ENCODE results near the gene DCTN4. TPM values are rescaled to one million over a fixed set of nuclear protein-coding genes. Genes with fewer than 3 reads are reported as not detected.
A peak's percentile ranks its signal among the peaks of the same experiment; 100 is the strongest.

The DCTN4 gene
- total RNA-seq, 2 experiments from 2014 or later = 31.7 to 49.0 TPM

- DNase-seq (peak; percentile 95), ATAC-seq (peak; percentile 95)
- no peaks in the 10 kb centered on the region for H3K9me3 Mint-ChIP-seq (ENCODE audit: low read depth)
- no peaks in the 10 kb centered on the region for H3K27me3 Mint-ChIP-seq
- H3K27ac Mint-ChIP-seq = no peak within 1 kb of the TSS
- H3K36me3 Mint-ChIP-seq (ENCODE audit: low read depth) = peaks cover 19% of the 10 kb centered on the region
- POLR2A ChIA-PET = interaction anchor here (0.6 to 2.7 kb wide), 12 partner anchors 10 to 251 kb away, joined by 3 to 20 read pairs (median 6); partner anchors contain the start of genes IRGM and RPS14
- no peak within 1 kb of the TSS for H3K4me3 Mint-ChIP-seq
- peaks cover 15% of the 10 kb centered on the region for H3K4me1 Mint-ChIP-seq
- CTCF ChIA-PET = interaction anchor here (0.5 to 4.3 kb wide), 34 partner anchors 8 to 304 kb away, joined by 3 to 26 read pairs (median 4); partner anchors contain the start of genes DCTN4, IRGM and SMIM3
- intact Hi-C loops (cut with DNase I, micrococcal nuclease) = loop anchor here (1.0 to 5.0 kb wide), 14 partner anchors 58 to 700 kb away; partner anchors contain the start of genes RPS14 (in 2 of the 2), CD74 (in 1 of the 2), HMGXB3 (in 1 of the 2) and SMIM3 (in 1 of the 2)
Measured at GRCh38 chr5:150700594-150701377, 58.0 kb downstream of the DCTN4 start, which contains the start of gene RBM22. RBM22 (minus strand) TSS chr5:150701062; CDS start chr5:150700985, 77 bp downstream.

GRCh38 chr5:150700246-150700593 lies 58.6 kb downstream of the DCTN4 start:
- ChIA-PET CTCF (interaction anchor here (0.6 to 4.3 kb wide), 24 partner anchors 9 to 147 kb away, joined by 3 to 26 read pairs (median 4); partner anchors contain the start of genes DCTN4, IRGM, MYOZ3 and SMIM3), POLR2A (interaction anchor here (0.6 to 2.7 kb wide), 6 partner anchors 9 to 251 kb away, joined by 3 to 20 read pairs (median 4); partner anchors contain the start of genes IRGM and RPS14)
- Mint-ChIP-seq H3K27ac (no peak overlapping the region), H3K4me1 (peaks cover 15% of the 10 kb centered on the region), H3K9me3 (ENCODE audit: low read depth) (no peaks in the 10 kb centered on the region), H3K27me3 (no peaks in the 10 kb centered on the region), H3K4me3 (no peak overlapping the region), H3K36me3 (ENCODE audit: low read depth) (peaks cover 23% of the 10 kb centered on the region)
- DNase-seq (no peak), ATAC-seq (peak; percentile 10)
- intact Hi-C loops (cut with DNase I, micrococcal nuclease) = loop anchor here (1.0 to 5.0 kb wide), 9 partner anchors 79 to 512 kb away; partner anchors contain the start of genes CD74 (in 1 of the 2), RPS14 (in 1 of the 2), SMIM3 (in 1 of the 2) and TNIP1 (in 1 of the 2)

- Mint-ChIP-seq H3K36me3 (ENCODE audit: low read depth) (peaks cover 58% of the 10 kb centered on the region), H3K4me1 (peaks cover 13% of the 10 kb centered on the region), H3K4me3 (no peak overlapping the region), H3K27me3 (no peaks in the 10 kb centered on the region), H3K27ac (no peak overlapping the region), H3K9me3 (ENCODE audit: low read depth) (no peaks in the 10 kb centered on the region)
- intact Hi-C loops (cut with DNase I, micrococcal nuclease) = no loop called here
- CTCF ChIA-PET = interaction anchor here (0.6 to 1.7 kb wide), 2 partner anchors 9 to 85 kb away, joined by 3 read pairs; no protein-coding TSS in a partner anchor
- no peak for ATAC-seq
- no peak for DNase-seq
- POLR2A ChIA-PET = no interaction called here
Measured at GRCh38 chr5:150694612-150695011, 64.2 kb downstream of the DCTN4 start.

GRCh38 chr5:150692276-150692675 lies 66.5 kb downstream of the DCTN4 start:
- POLR2A ChIA-PET = interaction anchor here (0.6 to 2.8 kb wide), 4 partner anchors 9 to 91 kb away, joined by 3 to 15 read pairs (median 4); partner anchors contain the start of gene RBM22
- peaks cover 56% of the 10 kb centered on the region for H3K36me3 Mint-ChIP-seq (ENCODE audit: low read depth)
- DNase-seq = no peak

GRCh38 chr5:150690760-150691159 lies 68.1 kb downstream of the DCTN4 start:
- ChIA-PET POLR2A (interaction anchor here (0.6 to 2.8 kb wide), 4 partner anchors 10 to 157 kb away, joined by 4 to 15 read pairs (median 8); partner anchors contain the start of gene RBM22), CTCF (interaction anchor here (0.7 to 1.3 kb wide), 4 partner anchors 45 to 829 kb away, joined by 3 read pairs; no protein-coding TSS in a partner anchor)
- DNase-seq = no peak
- no peaks in the 10 kb centered on the region for H3K4me1 Mint-ChIP-seq
- H3K36me3 Mint-ChIP-seq (ENCODE audit: low read depth) = peaks cover 49% of the 10 kb centered on the region
- H3K27ac Mint-ChIP-seq = no peak overlapping the region
- H3K9me3 Mint-ChIP-seq (ENCODE audit: low read depth) = no peaks in the 10 kb centered on the region
- no peak for ATAC-seq
- intact Hi-C loops (cut with DNase I, micrococcal nuclease) = no loop called here
- no peak overlapping the region for H3K4me3 Mint-ChIP-seq
- no peaks in the 10 kb centered on the region for H3K27me3 Mint-ChIP-seq

More at GRCh38 chr5:150692276-150692675, 66.5 kb downstream of the DCTN4 start:
- Mint-ChIP-seq H3K27me3 (no peaks in the 10 kb centered on the region), H3K9me3 (ENCODE audit: low read depth) (no peaks in the 10 kb centered on the region), H3K4me1 (no peaks in the 10 kb centered on the region), H3K4me3 (no peak overlapping the region), H3K27ac (no peak overlapping the region)
- no peak for ATAC-seq
- CTCF ChIA-PET = interaction anchor here (0.7 kb wide), 1 partner anchor 414 kb away, joined by 5 read pairs; no protein-coding TSS in a partner anchor
- intact Hi-C loops (cut with DNase I, micrococcal nuclease) = no loop called here

- no peaks in the 10 kb centered on the region for H3K9me3 Mint-ChIP-seq (ENCODE audit: low read depth)
- H3K27me3 Mint-ChIP-seq = no peaks in the 10 kb centered on the region
- H3K36me3 Mint-ChIP-seq (ENCODE audit: low read depth) = peaks cover 38% of the 10 kb centered on the region
- intact Hi-C loops (cut with DNase I, micrococcal nuclease) = no loop called here
- no peak overlapping the region for H3K27ac Mint-ChIP-seq
- no peak for ATAC-seq
- H3K4me1 Mint-ChIP-seq = no peaks in the 10 kb centered on the region
- ChIA-PET CTCF (interaction anchor here (0.9 to 1.4 kb wide), 2 partner anchors 12 to 18 kb away, joined by 5 to 8 read pairs; partner anchors contain the start of gene RBM22), POLR2A (no interaction called here)
- no peak overlapping the region for H3K4me3 Mint-ChIP-seq
- DNase-seq = no peak
Measured at GRCh38 chr5:150689120-150689519, 69.7 kb downstream of the DCTN4 start.

- DNase-seq (no peak), ATAC-seq (no peak)
- ChIA-PET POLR2A (no interaction called here), CTCF (no interaction called here)
- no peaks in the 10 kb centered on the region for H3K9me3 Mint-ChIP-seq (ENCODE audit: low read depth)
- peaks cover 6% of the 10 kb centered on the region for H3K36me3 Mint-ChIP-seq (ENCODE audit: low read depth)
- H3K27me3 Mint-ChIP-seq = no peaks in the 10 kb centered on the region
- H3K4me3 Mint-ChIP-seq = no peak overlapping the region
- H3K4me1 Mint-ChIP-seq = no peaks in the 10 kb centered on the region
- intact Hi-C loops (cut with DNase I, micrococcal nuclease) = no loop called here
- no peak overlapping the region for H3K27ac Mint-ChIP-seq
Measured at GRCh38 chr5:150676578-150676977, 82.2 kb downstream of the DCTN4 start.

GRCh38 chr5:150675069-150675468 lies 83.7 kb downstream of the DCTN4 start:
- Mint-ChIP-seq H3K36me3 (ENCODE audit: low read depth) (peaks cover 2% of the 10 kb centered on the region), H3K27me3 (peaks cover 10% of the 10 kb centered on the region), H3K4me1 (no peaks in the 10 kb centered on the region), H3K27ac (no peak overlapping the region), H3K4me3 (no peak overlapping the region), H3K9me3 (ENCODE audit: low read depth) (no peaks in the 10 kb centered on the region)
- ChIA-PET CTCF (interaction anchor here (0.8 to 1.7 kb wide), 3 partner anchors 18 to 171 kb away, joined by 3 to 4 read pairs (median 4); partner anchors contain the start of gene IRGM), POLR2A (no interaction called here)
- ATAC-seq (no peak), DNase-seq (no peak)
- intact Hi-C loops (cut with DNase I, micrococcal nuclease) = no loop called here

GRCh38 chr5:150674341-150674821 lies 84.4 kb downstream of the DCTN4 start:
- Mint-ChIP-seq H3K4me3 (no peak overlapping the region), H3K4me1 (no peaks in the 10 kb centered on the region), H3K27ac (no peak overlapping the region), H3K27me3 (peaks cover 13% of the 10 kb centered on the region), H3K36me3 (ENCODE audit: low read depth) (no peaks in the 10 kb centered on the region), H3K9me3 (ENCODE audit: low read depth) (no peaks in the 10 kb centered on the region)
- DNase-seq (no peak), ATAC-seq (no peak)
- intact Hi-C loops (cut with DNase I, micrococcal nuclease) = loop anchor here in 1 of 2 experiments (5.0 kb wide), 1 partner anchor 112 kb away; no protein-coding TSS in a partner anchor
- ChIA-PET CTCF (interaction anchor here (0.6 to 1.7 kb wide), 2 partner anchors 17 to 142 kb away, joined by 4 read pairs; no protein-coding TSS in a partner anchor), POLR2A (no interaction called here)

GRCh38 chr5:150672884-150673275 lies 85.9 kb downstream of the DCTN4 start:
- CTCF ChIA-PET = interaction anchor here (1.8 kb wide), 1 partner anchor 28 kb away, joined by 5 read pairs; the partner anchor contains the start of gene RBM22
- no peak overlapping the region for H3K27ac Mint-ChIP-seq
- DNase-seq (no peak), ATAC-seq (no peak)
- no peaks in the 10 kb centered on the region for H3K36me3 Mint-ChIP-seq (ENCODE audit: low read depth)
- H3K27me3 Mint-ChIP-seq = peaks cover 13% of the 10 kb centered on the region
- POLR2A ChIA-PET = interaction anchor here (1.3 kb wide), 1 partner anchor 15 kb away, joined by 4 read pairs; no protein-coding TSS in a partner anchor
- H3K4me1 Mint-ChIP-seq = no peaks in the 10 kb centered on the region
- intact Hi-C loops (cut with DNase I, micrococcal nuclease) = loop anchor here (1.0 to 5.0 kb wide), 2 partner anchors 111 to 112 kb away; no protein-coding TSS in a partner anchor
- H3K9me3 Mint-ChIP-seq (ENCODE audit: low read depth) = no peaks in the 10 kb centered on the region
- H3K4me3 Mint-ChIP-seq = no peak overlapping the region
